RWPE2 (cell line): Measurements from ENCODE around the gene BTBD17.

Source experiments
- ATAC-seq: fragments of 200-7000 bp; cut with Tn5 transposase; 3 replicates; pipeline ENCODE4 v1.9.1; 2021; ENCODE audit warnings: low read depth
- DNase-seq: peaks from one replicate; pipeline ENCODE4 v3.0.0-alpha.2; 2020; ENCODE audit warnings: low spot score
- H3K27ac ChIP-seq: fragments of 450-650 bp; 2 replicates; pipeline ENCODE4 v1.5.1; 2017; ENCODE audit warnings: mild to moderate bottlenecking; ENCODE audit not compliant: poor library complexity, severe bottlenecking
- H3K27me3 ChIP-seq: fragments of 250-450 bp; sonication (Bioruptor Pico); 2 replicates; pipeline ENCODE4 v1.5.1; 2021; ENCODE audit warnings: mild to moderate bottlenecking, moderate library complexity; ENCODE audit not compliant: insufficient read depth, poor library complexity, severe bottlenecking
- H3K36me3 ChIP-seq: fragments of 250-450 bp; sonication (Bioruptor Pico); 2 replicates; pipeline ENCODE4 v1.5.1; 2020; ENCODE audit warnings: low read depth, mild to moderate bottlenecking, moderate library complexity
- H3K4me1 ChIP-seq: fragments of 250-450 bp; sonication (Bioruptor Pico); 2 replicates; pipeline ENCODE4 v1.5.1; 2021; ENCODE audit warnings: mild to moderate bottlenecking, moderate library complexity; ENCODE audit not compliant: insufficient read depth, poor library complexity, severe bottlenecking
- H3K4me3 ChIP-seq: fragments of 250-450 bp; sonication (Bioruptor Pico); 2 replicates; pipeline ENCODE4 v1.5.1; 2021; ENCODE audit warnings: mild to moderate bottlenecking, moderate library complexity; ENCODE audit not compliant: severe bottlenecking
- H3K9me3 ChIP-seq: fragments of 250-450 bp; sonication (Bioruptor Pico); 2 replicates; pipeline ENCODE4 v1.5.1; 2021; ENCODE audit warnings: mild to moderate bottlenecking, moderate library complexity; ENCODE audit not compliant: severe bottlenecking
- CTCF ChIP-seq: fragments of 450-650 bp; IDR thresholded peaks from one replicate; pipeline ENCODE4 v1.5.1; 2017; ENCODE audit warnings: mild to moderate bottlenecking, moderate library complexity; ENCODE audit not compliant: poor library complexity, severe bottlenecking

BTBD17 gene

GRCh38 chr17:74349120-74349519 lies 12.5 kb downstream of the BTBD17 start:
- no peak for TF ChIP-seq CTCF
- Histone ChIP-seq H3K9me3 (no peaks in the 10 kb centered on the region), H3K4me3 (no peak overlapping the region), H3K36me3 (no peaks in the 10 kb centered on the region), H3K27ac (no peak overlapping the region), H3K27me3 (peaks cover 56% of the 10 kb centered on the region), H3K4me1 (peaks cover 7% of the 10 kb centered on the region)
- ATAC-seq (no peak), DNase-seq (no peak)

GRCh38 chr17:74347646-74348045 lies 14.0 kb downstream of the BTBD17 start:
- Histone ChIP-seq H3K27ac (no peak overlapping the region), H3K4me1 (peaks cover 7% of the 10 kb centered on the region), H3K9me3 (no peaks in the 10 kb centered on the region), H3K27me3 (peaks cover 41% of the 10 kb centered on the region), H3K36me3 (no peaks in the 10 kb centered on the region), H3K4me3 (no peak overlapping the region)
- ATAC-seq (no peak), DNase-seq (no peak)
- no peak for TF ChIP-seq CTCF

GRCh38 chr17:74345433-74346241 lies 16.0 kb downstream of the BTBD17 start:
- peaks cover 7% of the 10 kb centered on the region for H3K4me1 ChIP-seq
- H3K9me3 ChIP-seq, result no peaks in the 10 kb centered on the region
- DNase-seq, result no peak
- TF ChIP-seq CTCF, result no peak
- peaks cover 21% of the 10 kb centered on the region for H3K27me3 ChIP-seq
- ATAC-seq, result peak; percentile 35; the same call in 2 of the 3 replicates
- no peaks in the 10 kb centered on the region for H3K36me3 ChIP-seq
- no peak overlapping the region for H3K27ac ChIP-seq
- no peak overlapping the region for H3K4me3 ChIP-seq

GRCh38 chr17:74344658-74345057 lies 17.0 kb downstream of the BTBD17 start:
- DNase-seq (no peak), ATAC-seq (no peak)
- Histone ChIP-seq H3K27ac (no peak overlapping the region), H3K4me3 (no peak overlapping the region), H3K4me1 (peaks cover 7% of the 10 kb centered on the region), H3K27me3 (peaks cover 15% of the 10 kb centered on the region), H3K36me3 (no peaks in the 10 kb centered on the region), H3K9me3 (no peaks in the 10 kb centered on the region)
- TF ChIP-seq CTCF, result no peak
